Stimulated activated CD4-positive, alpha-beta T cell treated with anti-CD3 and anti-CD28 coated beads, Interleukin-12 subunit alpha, Interleukin-12 subunit beta, amount 100 ng/mL, for 4 hours (primary cell): ENCODE results near the gene NHERF2.
A peak's percentile ranks its signal among the peaks of the same experiment; 100 is the strongest.

Experiments
- DNase-seq: peaks from one replicate; pipeline ENCODE4 v3.0.0-alpha.2; 2020

NHERF2 gene

DNA sequence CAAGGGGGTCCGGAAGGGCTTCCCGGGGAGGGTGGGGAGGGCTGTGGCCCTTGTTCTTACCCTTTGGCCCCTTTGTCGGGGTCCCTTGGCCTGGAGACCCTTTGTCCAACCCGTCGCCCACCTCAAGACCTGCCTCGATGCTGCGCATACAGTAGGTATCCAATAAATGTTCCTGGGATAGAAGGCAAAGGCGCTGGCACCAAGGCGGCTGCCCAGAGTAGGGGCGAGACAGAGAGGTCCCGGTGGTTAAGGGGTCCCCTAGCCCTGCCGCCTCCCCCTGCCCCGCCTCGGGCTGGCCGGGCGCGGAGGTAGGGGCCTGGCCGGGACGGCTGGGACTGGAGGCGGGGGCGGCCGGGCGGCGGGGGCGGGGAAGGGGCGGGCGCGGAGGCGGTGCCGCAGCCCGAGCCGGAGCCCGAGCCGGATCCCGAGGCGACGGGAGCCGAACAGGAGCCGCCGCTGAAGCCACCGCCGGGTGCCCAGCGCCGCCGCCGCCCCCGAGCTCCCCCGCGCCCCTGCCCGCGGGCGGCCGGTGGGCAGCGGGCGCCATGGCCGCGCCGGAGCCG, at the start of gene NHERF2:
NHERF2 (plus strand) TSS at position 442 of the 563 bp plus-strand sequence; CDS start at position 546, 104 bp downstream.
- no peak for DNase-seq

DNA sequence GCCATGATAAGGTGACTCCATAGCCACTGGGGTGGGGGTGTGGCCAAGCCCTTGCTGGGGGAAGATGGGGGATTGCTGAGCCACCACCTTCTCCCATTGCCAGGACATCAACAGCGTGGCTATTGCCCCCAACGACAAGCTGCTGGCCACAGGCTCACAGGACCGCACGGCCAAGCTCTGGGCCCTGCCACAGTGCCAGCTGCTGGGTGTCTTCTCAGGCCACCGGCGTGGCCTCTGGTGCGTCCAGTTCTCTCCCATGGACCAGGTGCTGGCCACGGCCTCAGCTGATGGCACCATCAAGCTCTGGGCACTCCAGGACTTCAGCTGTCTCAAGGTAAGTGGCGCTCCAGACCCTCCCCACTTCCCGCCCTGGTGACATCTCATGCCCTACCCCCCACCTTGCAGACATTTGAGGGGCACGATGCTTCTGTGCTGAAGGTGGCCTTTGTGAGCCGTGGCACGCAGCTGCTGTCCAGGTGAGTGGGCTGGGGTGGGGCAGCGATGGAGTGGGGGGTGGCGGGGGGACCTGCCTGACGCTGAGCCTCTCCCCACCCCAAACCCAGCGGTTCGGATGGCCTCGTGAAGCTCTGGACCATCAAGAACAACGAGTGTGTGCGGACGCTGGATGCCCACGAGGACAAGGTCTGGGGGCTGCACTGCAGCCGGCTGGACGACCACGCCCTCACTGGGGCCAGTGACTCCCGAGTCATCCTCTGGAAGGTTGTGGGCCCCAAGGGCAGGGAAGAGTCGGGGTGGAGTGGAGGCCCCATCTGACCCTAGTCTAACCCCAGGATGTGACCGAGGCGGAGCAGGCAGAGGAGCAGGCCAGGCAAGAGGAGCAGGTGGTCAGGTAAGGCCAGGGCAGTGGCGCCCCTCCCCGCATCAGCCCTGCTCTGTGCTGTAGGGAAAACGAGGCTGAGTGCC, 49.5 kb upstream of the NHERF2 start:
- no peak for DNase-seq

DNA sequence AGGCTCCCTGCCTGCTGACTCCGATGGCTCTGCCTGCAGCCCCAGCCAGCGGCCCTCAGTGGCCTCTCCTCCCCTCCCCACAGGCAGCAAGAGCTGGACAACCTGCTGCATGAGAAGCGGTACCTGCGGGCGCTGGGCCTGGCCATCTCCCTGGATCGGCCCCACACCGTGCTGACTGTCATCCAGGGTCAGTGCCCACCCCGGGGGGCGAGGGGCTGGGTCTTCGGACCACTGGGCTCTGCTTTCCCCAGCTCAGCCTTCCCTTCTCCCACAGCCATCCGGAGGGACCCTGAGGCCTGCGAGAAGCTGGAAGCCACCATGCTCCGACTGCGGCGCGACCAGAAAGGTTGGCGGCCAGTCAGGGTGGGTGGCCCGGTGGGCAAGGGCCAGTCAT, 48.8 kb upstream of the NHERF2 start:
- DNase-seq = no peak

GRCh38 chr16:1978476-1979120, 48.1 kb upstream of the NHERF2 start:
- no peak for DNase-seq

DNA sequence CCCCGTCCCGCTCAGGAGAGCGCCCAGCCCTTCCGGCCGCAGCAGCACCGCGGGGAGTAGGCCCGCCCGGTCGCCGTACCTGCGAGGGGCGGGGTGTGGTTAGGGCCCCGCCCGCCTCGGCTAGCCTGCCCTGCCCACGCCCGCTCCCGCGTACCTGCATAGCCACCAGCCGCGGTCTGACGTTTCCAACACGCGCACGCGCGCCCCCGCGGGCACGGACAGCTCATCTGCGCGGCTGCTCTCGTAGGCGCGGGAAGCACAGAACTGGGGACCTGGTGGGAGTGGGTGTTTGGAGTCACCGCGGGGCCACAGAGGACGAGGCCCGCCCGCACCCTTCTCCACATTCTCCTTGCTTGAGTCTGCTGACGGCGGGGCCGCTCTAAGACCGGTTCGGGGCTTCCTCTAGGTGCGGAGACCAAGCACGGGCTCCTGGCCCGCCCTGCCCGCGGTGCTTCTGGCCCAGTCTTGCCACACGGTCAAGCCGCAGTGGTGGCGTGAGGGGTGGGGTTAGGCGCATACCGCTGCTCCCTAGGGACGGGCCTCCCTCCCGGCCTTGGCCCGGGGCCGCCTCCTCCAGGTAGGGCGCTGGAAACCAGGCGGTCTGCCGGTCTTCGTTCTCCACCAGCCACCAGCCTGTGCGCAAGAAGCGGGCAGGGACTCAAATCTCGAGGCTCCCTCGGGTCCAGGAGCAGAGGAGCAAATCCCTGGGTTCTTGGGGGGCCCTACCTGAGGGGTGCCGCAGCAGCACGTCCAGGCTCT, 47.3 kb upstream of the NHERF2 start:
- peak; percentile 48 for DNase-seq

- DNase-seq = no peak
Measured at GRCh38 chr16:1980030-1980769, 46.5 kb upstream of the NHERF2 start.

DNA sequence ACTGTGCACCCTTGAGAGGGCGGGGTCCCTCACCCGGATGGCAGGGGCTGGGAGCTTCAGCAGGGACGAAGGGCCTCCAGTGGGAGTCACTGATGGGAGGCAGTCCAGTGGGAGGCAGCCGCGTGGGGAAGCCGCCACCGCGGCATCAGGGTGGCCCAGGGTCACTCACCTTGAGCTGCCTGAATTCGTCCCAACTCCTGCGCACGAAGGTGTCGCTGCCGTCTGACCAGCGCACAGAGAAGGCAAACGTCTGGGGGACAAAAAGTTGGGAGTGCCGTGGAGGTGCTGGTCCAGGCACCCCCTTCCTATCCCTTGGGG, 46.0 kb upstream of the NHERF2 start:
- DNase-seq = no peak

DNA sequence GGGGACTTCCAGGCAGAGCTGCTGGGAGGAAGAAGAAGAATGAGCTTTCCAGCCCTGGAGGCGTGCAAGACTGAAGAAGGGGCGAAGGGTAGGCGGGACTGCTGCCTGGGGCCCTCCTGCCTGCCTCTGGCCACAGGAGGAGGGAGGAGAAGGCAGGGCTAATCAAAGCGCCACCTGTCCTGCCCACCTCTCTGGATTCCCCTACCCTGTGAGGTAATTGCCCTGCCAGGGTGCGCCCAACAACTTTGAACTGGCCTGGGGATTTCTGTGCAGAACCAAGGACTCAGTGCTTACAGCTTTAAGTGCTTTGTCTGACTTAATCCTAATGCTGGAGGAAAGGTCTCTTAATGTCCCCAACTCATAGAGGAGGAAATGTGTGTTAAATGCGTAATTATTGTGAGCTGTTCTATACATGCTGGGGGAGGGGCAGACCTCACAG, 45.3 kb upstream of the NHERF2 start, which contains the start of gene NOXO1:
NOXO1 (minus strand) TSS at position 72 of the 439 bp plus-strand sequence. CDS start 290 bp downstream, outside the sequence.
- no peak for DNase-seq

DNA sequence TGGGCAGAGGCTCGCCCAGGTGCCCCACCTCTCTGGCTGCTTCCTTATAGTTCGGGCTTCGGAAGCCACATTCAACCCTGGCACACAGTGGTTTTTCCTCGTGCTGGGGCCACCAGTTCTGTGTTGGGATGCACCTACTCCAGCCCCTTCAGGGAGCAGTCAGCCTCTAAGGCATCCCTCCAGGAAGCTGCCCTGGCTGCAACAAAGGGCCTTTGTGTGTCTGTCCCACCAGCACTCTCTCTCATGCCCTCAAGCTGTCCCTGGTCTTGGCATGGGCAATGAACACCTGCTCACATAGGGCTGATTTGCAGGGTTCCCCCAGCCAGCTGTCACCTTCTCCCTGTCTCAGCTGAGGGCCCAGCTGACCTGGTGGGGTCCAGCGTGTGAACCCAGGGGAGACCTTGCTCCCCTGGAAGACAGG, 44.7 kb upstream of the NHERF2 start:
- DNase-seq = no peak

GRCh38 chr16:1982991-1983543, 43.6 kb upstream of the NHERF2 start:
- no peak for DNase-seq

DNA sequence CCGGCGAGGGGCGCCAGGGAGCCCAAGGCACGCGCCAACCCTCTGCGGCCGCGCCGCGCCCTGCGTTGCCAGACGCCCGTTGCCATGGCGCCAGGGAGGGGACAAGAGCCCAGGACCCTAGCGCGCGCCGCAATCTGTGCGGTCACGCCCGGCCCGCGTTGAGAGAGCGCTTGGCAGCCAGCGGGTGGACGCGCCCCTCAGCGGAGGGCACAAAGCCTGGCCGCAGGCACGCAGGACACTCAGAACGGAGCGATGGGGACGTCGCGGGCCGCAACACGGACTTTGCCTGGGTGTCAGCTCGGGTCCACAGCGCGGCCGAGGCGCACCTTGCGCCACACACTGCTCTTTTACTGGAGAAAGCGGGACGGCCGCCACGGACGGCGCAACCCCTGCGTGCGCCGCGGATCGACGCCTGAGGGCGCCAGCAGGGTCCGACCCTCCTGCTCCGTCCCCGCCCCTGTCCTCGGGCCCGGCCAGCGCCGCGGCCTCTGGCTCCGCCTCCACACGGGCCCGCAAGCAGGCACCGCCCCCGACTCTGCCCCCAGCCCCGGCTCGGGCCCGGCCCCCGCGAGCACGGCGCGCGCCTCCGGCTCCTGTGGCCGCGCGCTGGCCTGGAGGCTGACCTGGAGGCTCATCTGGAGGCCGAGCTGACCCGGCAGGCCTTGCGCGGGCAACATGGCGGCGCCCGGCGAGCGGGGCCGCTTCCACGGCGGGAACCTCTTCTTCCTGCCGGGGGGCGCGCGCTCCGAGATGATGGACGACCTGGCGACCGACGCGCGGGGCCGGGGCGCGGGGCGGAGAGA, 43.0 kb upstream of the NHERF2 start, which contains the start of gene GFER:
GFER (plus strand) TSS at position 650 of the 803 bp plus-strand sequence; CDS start at position 676, 26 bp downstream.
- DNase-seq = peak; percentile 69

- DNase-seq = no peak
Measured at GRCh38 chr16:1984347-1985225, 42.1 kb upstream of the NHERF2 start.

DNA sequence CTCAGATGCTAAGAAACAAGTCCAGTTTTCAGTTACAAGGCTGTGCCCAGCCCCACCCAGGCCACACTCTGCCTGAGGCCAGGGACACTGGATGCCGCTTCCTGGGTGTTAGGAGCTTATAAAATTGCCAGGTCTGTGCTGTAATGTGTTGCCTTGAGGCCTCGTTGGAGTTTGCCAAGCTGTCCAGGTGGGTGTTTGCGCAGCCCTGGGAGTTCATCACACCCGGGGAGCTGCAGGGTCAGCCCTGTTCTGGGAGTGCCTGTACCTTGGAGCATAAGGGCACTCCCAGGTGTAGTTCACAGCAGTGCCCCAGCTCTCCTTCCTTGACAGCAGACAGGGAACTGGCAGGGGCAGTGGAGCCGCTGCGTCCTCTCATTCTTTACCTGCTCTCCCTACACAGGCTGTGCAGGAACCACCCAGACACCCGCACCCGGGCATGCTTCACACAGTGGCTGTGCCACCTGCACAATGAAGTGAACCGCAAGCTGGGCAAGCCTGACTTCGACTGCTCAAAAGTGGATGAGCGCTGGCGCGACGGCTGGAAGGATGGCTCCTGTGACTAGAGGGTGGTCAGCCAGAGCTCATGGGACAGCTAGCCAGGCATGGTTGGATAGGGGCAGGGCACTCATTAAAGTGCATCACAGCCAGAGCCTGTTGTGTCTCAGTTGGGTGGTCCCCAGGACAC, 41.1 kb upstream of the NHERF2 start:
- DNase-seq = no peak

GRCh38 chr16:1987198-1987597, 39.5 kb upstream of the NHERF2 start:
- DNase-seq = no peak

DNA sequence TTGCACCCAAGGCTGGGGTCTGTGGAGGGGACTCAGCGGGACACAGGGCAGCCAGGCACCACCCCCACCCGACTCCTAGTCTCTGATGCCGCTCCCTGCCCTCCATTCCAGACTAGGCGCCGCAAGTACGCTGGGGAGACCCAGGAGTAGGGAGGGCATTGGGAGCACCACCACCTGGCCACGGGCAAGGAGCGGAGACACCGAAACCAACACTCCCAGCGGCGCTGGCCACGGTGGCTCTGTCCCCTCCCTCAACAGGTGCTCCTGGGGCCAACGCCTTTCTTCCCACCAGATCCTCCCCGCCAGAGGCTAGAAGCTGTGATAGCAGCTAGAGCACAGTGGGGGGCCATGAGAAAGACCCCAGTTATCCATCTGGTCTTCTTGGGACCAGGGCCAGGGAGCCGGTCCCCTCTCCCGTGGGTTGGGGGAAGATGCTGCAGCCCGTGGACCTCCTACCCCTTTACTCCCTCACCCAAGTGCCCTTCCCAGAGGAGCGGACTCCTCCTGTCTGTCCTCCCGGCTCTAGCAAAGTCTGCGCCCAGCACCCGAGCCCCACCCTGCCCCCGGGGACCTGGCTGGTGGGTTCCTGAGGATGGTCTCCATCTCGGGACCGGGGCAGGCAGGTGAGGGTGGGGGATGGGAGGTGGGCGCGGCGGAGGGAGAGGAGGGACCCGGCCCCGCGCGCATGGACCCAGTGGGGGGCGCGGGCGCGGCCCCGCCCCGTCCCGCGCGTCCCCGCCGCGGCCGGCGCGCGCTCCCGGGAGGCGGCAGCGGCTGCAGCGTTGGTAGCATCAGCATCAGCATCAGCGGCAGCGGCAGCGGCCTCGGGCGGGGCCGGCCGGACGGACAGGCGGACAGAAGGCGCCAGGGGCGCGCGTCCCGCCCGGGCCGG, 37.2 kb upstream of the NHERF2 start, which contains the start of gene SYNGR3:
SYNGR3 (plus strand) TSS at position 762 of the 892 bp plus-strand sequence. CDS start 133 bp downstream, outside the sequence.
- DNase-seq = no peak

DNA sequence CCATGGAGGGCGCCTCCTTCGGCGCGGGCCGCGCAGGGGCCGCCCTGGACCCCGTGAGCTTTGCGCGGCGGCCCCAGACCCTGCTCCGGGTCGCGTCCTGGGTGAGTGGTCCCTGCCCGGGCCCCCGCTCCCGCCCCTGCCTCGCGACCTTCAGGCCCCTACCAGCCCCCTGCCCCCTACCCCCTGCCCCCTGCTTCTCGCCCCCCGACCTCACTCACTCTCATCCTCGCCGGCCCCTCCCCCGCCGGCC, 36.7 kb upstream of the NHERF2 start:
- no peak for DNase-seq

GRCh38 chr16:1990351-1991134, 36.2 kb upstream of the NHERF2 start:
- no peak for DNase-seq
